Limb (tissue), 2 donors: ENCODE data around the gene SORCS2.

Experiments used
- DNase-seq, 2 donors: peaks; one replicate each; pipeline ENCODE4 v3.0.0-alpha.2; 2016; ENCODE audit errors: extremely low spot score in 2 of 2

SORCS2 gene

DNA sequence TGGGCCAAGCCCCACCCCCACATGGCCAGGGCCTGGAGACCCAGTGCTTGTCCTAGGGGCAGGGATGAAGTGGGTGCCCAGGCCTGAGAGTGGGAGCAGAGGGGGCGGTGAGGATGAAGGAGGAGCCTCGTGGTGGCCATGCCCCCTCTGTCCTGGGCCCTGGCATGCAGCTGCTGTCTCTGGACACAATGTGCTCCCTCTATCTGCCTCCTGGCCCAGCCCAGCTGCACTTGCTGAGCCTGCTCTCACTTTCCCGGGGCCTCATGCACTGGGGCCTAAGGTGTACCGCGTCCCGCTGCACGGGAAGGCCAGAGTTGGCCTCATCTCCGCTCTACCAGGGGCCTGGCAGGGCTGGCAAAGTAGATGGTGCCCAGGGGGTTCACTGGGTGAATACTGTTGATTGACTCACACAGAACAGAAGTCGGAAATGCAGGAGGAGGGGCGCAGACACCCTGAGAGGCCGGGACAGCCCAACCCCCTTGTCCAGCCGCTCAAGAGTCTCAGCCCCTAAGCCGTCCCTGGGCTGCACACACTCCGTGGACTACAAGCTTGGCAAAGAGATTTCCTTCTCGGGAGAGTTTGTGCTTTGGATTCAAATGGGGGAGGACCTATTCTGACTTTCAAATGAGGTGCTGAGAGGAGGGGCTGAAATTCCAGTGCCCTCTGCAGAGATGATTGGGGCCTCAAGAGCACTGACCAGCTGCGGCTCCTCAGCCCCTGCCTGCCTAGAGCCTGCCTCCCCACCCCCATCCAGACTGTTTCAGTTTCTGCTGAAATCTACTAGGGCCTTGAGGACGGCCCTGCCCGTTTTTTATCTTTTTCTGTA, 130.0 kb downstream of the SORCS2 start:
- no peak for DNase-seq

- DNase-seq: no peak
These were observed 131.1 kb downstream of the SORCS2 start for GRCh38 chr4:7323461-7323871.

GRCh38 chr4:7323872-7324650, 131.7 kb downstream of the SORCS2 start:
- no peak for DNase-seq

- DNase-seq: no peak
These were observed 132.3 kb downstream of the SORCS2 start for GRCh38 chr4:7324651-7325121.

DNA sequence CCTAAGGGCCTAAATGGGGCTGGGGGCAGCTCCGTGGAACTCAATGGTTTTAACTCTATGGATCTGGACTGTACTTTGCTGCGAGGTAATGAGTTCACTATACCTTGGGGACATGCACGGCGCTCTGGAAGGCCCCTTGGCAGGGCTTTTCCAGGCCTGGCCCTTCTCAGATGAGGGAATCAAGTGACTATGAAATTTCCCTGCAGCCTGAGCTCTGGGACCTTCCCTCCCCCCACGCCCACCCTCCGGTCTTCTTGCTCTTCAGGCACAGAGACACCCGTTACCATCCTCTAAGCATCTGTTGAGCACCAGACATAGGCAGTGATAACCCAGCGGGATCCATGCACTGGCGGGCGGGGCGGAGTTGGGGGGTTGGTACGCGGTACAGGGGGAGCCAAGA, 133.2 kb downstream of the SORCS2 start:
- DNase-seq: no peak

GRCh38 chr4:7326306-7326692, 134.0 kb downstream of the SORCS2 start:
- DNase-seq: no peak

DNA sequence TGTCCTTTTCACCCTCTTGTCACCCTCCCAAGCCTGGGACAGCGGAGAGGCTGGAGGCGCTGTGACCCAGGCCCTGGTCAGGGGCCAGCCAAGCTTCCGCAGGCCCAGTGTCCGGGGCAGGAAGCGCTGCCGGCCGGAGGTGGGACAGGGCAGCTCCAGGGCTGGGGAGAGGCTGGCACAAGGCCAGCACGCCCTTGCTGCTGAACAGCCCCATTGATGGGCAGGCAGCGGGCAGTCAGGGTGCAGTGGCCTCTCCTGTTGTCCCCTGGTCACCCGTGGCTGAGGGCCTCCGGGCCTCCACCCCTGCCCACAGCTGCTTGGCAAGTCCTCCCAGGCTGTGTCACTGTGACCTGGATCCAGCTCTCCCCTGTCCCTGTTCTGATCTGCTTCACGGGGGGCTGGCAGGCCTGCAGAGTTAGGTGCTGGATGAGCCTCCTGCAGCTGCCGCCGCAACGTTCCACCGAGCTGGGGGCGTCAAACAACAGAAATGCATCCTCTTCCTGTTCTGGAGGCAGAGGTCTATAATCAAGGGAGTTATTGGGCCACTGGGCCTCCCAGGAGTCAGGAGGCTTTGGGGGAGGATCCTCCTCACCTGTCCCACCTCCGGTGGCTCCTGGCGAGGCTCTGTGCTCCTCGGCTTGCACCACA, 134.5 kb downstream of the SORCS2 start:
- DNase-seq: no peak

- no peak for DNase-seq
These were observed 135.1 kb downstream of the SORCS2 start for GRCh38 chr4:7327341-7327885.

GRCh38 chr4:7328162-7328912, 136.0 kb downstream of the SORCS2 start:
- DNase-seq: no peak

- DNase-seq: no peak
These were observed 136.7 kb downstream of the SORCS2 start for GRCh38 chr4:7328913-7329638.

DNA sequence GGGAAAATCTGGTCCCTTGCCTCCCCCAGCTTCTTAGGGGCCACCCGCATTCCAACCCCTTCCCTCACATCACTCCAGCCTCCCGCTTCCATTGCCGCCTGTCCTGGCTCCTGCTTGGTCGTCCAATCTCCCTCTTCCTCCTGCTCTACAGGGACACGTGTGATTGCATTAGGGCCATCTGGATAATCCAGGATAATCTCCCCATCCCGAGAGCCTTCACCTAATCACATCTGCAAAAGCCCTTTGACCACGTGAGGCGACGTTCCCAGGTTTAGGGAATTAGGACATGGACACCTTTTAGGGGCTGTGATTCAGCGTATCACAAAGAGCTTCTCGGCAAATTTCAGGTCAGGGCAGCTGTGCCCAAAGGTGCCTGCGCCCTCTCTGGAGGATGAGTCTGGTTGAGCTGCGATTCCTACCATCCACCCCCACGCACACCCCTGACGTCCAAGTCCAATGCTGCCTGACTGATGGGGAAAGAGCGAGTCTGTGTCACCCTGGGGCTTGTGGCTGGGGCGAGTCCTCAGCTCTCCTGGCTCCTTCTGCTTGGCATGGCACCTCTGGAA, 137.8 kb downstream of the SORCS2 start:
- no peak for DNase-seq

- DNase-seq: no peak
These were observed 138.7 kb downstream of the SORCS2 start for GRCh38 chr4:7330811-7331681.

DNA sequence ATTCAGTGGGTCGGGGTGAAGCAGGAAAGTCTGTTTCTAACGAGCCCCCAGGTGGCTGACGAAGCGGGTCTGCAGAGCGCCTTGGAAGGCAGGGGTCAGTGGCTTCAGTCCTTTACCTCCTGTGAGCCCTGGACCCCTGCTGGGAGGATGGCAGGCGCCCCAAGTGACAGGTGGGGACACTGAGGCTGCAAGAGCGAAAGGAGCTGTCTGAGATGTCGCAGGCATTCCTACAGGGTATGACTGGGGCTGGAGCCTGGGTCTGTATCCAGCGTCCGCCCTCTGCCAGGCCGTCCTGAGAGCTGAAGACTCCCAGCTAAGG, 139.3 kb downstream of the SORCS2 start:
- DNase-seq: no peak

- DNase-seq: no peak
These were observed 140.1 kb downstream of the SORCS2 start for GRCh38 chr4:7332216-7333023.

GRCh38 chr4:7333024-7333780, 140.9 kb downstream of the SORCS2 start:
- DNase-seq: no peak

DNA sequence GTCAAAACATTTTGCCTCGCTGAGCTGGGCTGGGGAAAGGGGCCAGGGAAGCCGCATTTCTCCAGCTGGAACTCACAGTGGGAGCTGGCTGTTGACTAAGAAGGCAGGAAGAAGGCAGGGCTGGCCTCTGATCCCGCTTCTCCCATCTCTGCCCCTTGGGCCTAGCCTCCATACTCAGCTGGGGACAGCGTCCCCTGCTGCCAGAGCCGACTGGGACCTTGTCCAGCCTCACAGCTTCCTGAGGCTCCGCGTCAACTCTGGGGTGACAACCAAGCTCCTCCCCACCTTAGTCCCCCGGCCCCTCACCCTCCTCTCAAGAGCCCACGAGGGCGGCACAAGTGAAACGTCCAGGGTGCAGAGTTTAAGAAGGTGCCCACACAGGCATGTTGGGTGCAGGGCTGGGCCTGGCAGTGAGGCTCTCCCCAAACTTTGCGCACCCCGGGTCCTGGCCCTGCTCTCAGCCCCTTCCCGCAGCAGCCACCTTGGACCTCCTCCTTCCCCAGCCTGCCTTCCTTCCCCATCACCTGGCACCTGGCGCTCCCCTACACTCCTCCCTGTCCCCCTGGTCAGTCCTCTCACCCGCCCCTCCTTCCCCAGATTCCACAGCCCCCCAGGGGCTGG, 141.6 kb downstream of the SORCS2 start:
- no peak for DNase-seq
